Upper lobe of right lung (tissue), 1 donor: Measurements from ENCODE around the gene NBAS. TPM values are rescaled to one million over a fixed set of nuclear protein-coding genes. Genes with fewer than 3 reads are reported as not detected.
A peak's percentile ranks its signal among the peaks of the same experiment; 100 is the strongest.

Experiments used
- ATAC-seq: fragments of 200-7000 bp; cut with Tn5 transposase; one replicate; pipeline ENCODE4 v1.9.1; 2020; ENCODE audit warnings: mild to moderate bottlenecking, moderate library complexity
- DNase-seq: peaks from one replicate; pipeline ENCODE4 v3.0.0-alpha.2; 2020
- H3K27ac ChIP-seq: fragments of 200-600 bp; one replicate; pipeline ENCODE4 v1.8.0; 2022
- H3K27me3 ChIP-seq: fragments of 200-600 bp; one replicate; pipeline ENCODE4 v1.8.0; 2022; ENCODE audit warnings: mild to moderate bottlenecking
- H3K36me3 ChIP-seq: fragments of 200-600 bp; one replicate; pipeline ENCODE4 v1.8.0; 2022
- H3K4me1 ChIP-seq: fragments of 200-600 bp; one replicate; pipeline ENCODE4 v1.8.0; 2022
- H3K4me3 ChIP-seq: fragments of 200-600 bp; one replicate; pipeline ENCODE4 v1.8.0; 2022; ENCODE audit warnings: mild to moderate bottlenecking
- H3K9me3 ChIP-seq: fragments of 200-600 bp; one replicate; pipeline ENCODE4 v1.8.0; 2022
- CTCF ChIP-seq: fragments of 200-600 bp; IDR thresholded peaks from one replicate; pipeline ENCODE4 v1.8.0; 2022; ENCODE audit warnings: antibody characterized with exemption
- intact Hi-C: fragments of 100-400 bp; cut with DNase I; formaldehyde crosslinking; loops from one replicate; pipeline ENCODE4 v1.11.0; 2022
- total RNA-seq: library from RNA; stranded (reverse); fragmentation: NEBNext Ultra II Directional; extraction: Animal tissue kit (Norgen Biotek cat#: 25700); gene quantifications from one replicate; pipeline ENCODE4 v1.2.1, GENCODE V29; 2021
- donor health status: DM: no; HTN: yes; CAD: no; lungs with severe emphysema.

NBAS gene
- total RNA-seq, 1 donor from 2014 or later, result 38.8 TPM

GRCh38 chr2:15242936-15243461, 318.1 kb downstream of the NBAS start:
- ATAC-seq (no peak), DNase-seq (no peak)
- intact Hi-C loops, result no loop called here
- no peak for TF ChIP-seq CTCF
- Histone ChIP-seq H3K9me3 (no peaks in the 10 kb centered on the region), H3K4me3 (no peak overlapping the region), H3K4me1 (no peaks in the 10 kb centered on the region), H3K36me3 (no peaks in the 10 kb centered on the region), H3K27ac (no peak overlapping the region), H3K27me3 (no peaks in the 10 kb centered on the region)

GRCh38 chr2:15241929-15242328, 319.2 kb downstream of the NBAS start:
- no peaks in the 10 kb centered on the region for H3K27me3 ChIP-seq
- ATAC-seq, result no peak
- TF ChIP-seq CTCF, result no peak
- H3K36me3 ChIP-seq, result no peaks in the 10 kb centered on the region
- H3K27ac ChIP-seq, result no peak overlapping the region
- intact Hi-C loops, result no loop called here
- no peaks in the 10 kb centered on the region for H3K4me1 ChIP-seq
- no peaks in the 10 kb centered on the region for H3K9me3 ChIP-seq
- no peak overlapping the region for H3K4me3 ChIP-seq
- DNase-seq, result no peak

- Histone ChIP-seq H3K9me3 (no peaks in the 10 kb centered on the region), H3K27me3 (no peaks in the 10 kb centered on the region), H3K36me3 (no peaks in the 10 kb centered on the region), H3K4me3 (no peak overlapping the region), H3K4me1 (no peaks in the 10 kb centered on the region), H3K27ac (no peak overlapping the region)
- no peak for DNase-seq
- no peak for TF ChIP-seq CTCF
- intact Hi-C loops, result no loop called here
- ATAC-seq, result no peak
Measured at GRCh38 chr2:15241201-15241600, 319.9 kb downstream of the NBAS start.

- H3K9me3 ChIP-seq, result no peaks in the 10 kb centered on the region
- intact Hi-C loops, result no loop called here
- ATAC-seq (no peak), DNase-seq (no peak)
- H3K36me3 ChIP-seq, result peaks cover 9% of the 10 kb centered on the region
- H3K27ac ChIP-seq, result no peak overlapping the region
- TF ChIP-seq CTCF, result no peak
- H3K4me3 ChIP-seq, result no peak overlapping the region
- H3K27me3 ChIP-seq, result no peaks in the 10 kb centered on the region
- no peaks in the 10 kb centered on the region for H3K4me1 ChIP-seq
Measured at GRCh38 chr2:15238028-15238427, 323.1 kb downstream of the NBAS start.

GRCh38 chr2:15230599-15231192, 330.4 kb downstream of the NBAS start:
- Histone ChIP-seq H3K36me3 (peaks cover 19% of the 10 kb centered on the region), H3K27me3 (no peaks in the 10 kb centered on the region), H3K4me1 (no peaks in the 10 kb centered on the region), H3K27ac (no peak overlapping the region), H3K4me3 (no peak overlapping the region), H3K9me3 (no peaks in the 10 kb centered on the region)
- ATAC-seq (peak; percentile 27), DNase-seq (no peak)
- no peak for TF ChIP-seq CTCF
- intact Hi-C loops, result no loop called here

GRCh38 chr2:15226661-15227060, 334.5 kb downstream of the NBAS start:
- no peaks in the 10 kb centered on the region for H3K9me3 ChIP-seq
- no peak overlapping the region for H3K4me3 ChIP-seq
- H3K4me1 ChIP-seq, result no peaks in the 10 kb centered on the region
- DNase-seq (no peak), ATAC-seq (no peak)
- intact Hi-C loops, result no loop called here
- no peaks in the 10 kb centered on the region for H3K27me3 ChIP-seq
- TF ChIP-seq CTCF, result no peak
- no peak overlapping the region for H3K27ac ChIP-seq
- H3K36me3 ChIP-seq, result peaks cover under 1% of the 10 kb centered on the region
